ENCODE measurements around the gene KRTAP26-1. TPM values are rescaled to one million over a fixed set of nuclear protein-coding genes. Genes with fewer than 3 reads are reported as not detected.
A peak's percentile ranks its signal among the peaks of the same experiment; 100 is the strongest.

KRTAP26-1 gene, protein sequence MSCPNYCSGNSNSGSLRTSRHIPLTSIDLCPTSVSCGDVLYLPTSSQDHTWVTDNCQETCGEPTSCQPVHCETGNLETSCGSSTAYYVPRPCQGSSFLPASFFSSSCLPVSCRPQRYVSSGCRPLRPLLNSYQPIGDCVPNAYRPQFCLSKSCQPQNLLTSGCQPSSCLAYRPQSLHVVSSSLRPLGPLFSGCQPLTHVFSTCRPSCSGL
- polyA plus RNA-seq (2012; ENCODE audit: insufficient read depth, insufficient read length): not detected

- no peak for DNase-seq (ENCODE audit: low read depth, low spot score)
- no peak within 1 kb of the TSS for H3K4me3 ChIP-seq (ENCODE audit: low read length)
Observed at GRCh38 chr21:30320215-30320614, at the start of gene KRTAP26-1. TSS of gene KRTAP26-1 (minus strand) at chr21:30320315. CDS start at chr21:30320035, 280 bp downstream.

GRCh38 chr21:30355906-30356305 is 35.8 kb upstream of the KRTAP26-1 start:
- DNase-seq (ENCODE audit: low read depth, low spot score): no peak
- no peak overlapping the region for H3K4me3 ChIP-seq (ENCODE audit: low read length)

- no peak for DNase-seq (ENCODE audit: low read depth, low spot score)
- no peak overlapping the region for H3K4me3 ChIP-seq (ENCODE audit: low read length)
Observed at GRCh38 chr21:30354308-30355005, 34.3 kb upstream of the KRTAP26-1 start.

GRCh38 chr21:30351534-30351933 is 31.4 kb upstream of the KRTAP26-1 start:
- H3K4me3 ChIP-seq (ENCODE audit: low read length): no peak overlapping the region
- no peak for DNase-seq (ENCODE audit: low read depth, low spot score)

DNA sequence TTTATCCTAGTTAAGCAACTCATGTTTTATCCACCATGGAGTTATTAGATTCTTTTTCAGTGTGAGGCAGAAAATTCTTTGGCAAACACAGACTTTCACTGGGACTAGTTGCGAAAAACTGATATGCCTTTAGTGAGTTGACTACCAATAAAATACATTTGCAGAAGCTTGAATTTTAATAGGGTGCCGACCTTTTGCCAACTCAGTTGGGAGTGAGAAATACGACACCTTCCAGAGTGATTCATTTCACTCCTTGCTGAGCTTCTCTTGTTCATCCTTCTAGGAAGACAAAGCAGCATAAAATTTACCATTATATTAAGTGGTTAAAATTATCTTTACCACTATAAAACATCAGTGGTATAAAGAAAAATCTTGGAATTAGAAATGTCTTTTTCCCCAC is 29.5 kb upstream of the KRTAP26-1 start:
- no peak overlapping the region for H3K4me3 ChIP-seq (ENCODE audit: low read length)
- DNase-seq (ENCODE audit: low read depth, low spot score): no peak

- no peak within 1 kb of the TSS for H3K4me3 ChIP-seq (ENCODE audit: low read length)
- DNase-seq (ENCODE audit: low read depth, low spot score): no peak
Observed at GRCh38 chr21:30348506-30348905, 28.4 kb upstream of the KRTAP26-1 start, which contains the start of gene KRTAP23-1. TSS of gene KRTAP23-1 (minus strand) at chr21:30348606. CDS start at chr21:30348606, 0 bp downstream.

DNA sequence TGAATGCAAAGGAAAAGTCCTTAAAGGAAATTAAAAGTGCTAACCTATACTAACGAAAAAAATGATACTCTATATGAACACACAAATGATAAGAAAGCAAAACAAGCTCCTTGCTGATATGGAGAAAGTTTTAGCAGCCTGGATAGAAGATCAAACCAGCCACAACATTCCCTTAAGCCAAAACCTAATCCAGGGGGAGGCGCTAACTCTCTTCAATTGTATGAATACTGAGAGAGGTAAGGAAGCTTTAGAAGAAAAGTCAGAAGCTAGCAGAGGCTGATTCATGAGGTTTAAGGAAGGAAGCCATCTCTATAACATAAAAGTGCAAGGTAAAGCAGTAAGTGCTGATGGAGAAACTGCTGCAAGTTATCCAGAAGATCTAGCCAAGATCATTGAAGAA is 24.9 kb upstream of the KRTAP26-1 start:
- DNase-seq (ENCODE audit: low read depth, low spot score): no peak
- H3K4me3 ChIP-seq (ENCODE audit: low read length): no peak overlapping the region

DNA sequence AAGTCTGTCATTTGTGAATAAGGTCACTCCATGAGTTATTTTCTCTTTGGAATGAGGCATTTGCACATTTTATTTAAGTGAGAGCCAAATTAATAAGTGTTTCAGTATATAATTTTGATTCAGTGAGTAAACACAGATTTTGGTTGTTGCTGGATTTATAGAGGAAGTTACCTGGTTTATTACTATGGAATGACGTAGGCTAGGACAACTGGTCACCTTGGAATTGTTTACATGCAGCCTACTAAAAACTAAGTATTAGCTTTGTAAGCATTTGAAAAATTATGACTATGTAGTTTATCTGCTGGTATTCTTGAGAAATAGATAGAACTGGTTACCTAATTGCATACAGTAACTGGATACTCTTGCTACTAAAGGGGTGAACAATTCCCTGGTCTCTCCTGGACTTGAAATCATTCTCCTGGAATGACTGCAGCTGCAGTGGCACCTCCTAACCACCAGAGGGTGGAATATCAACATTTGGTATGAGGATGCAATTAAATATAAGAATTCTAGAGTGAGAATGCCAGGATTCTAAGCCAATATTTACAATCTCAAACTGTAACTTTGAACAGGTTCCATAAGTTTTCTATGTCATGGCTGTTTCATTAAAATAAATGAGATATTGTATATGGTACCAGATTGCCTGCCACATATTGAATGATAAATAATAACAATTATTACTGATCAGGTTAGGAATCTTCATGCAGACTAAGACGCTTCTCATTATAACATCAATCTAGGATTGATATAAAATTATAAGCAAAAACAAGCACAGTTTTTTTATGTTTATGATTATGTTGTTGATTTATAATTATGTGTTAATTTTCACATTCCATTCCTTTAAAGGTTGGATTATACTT is 20.8 kb upstream of the KRTAP26-1 start:
- DNase-seq (ENCODE audit: low read depth, low spot score): peak; percentile 28
- H3K4me3 ChIP-seq (ENCODE audit: low read length): no peak overlapping the region

DNA sequence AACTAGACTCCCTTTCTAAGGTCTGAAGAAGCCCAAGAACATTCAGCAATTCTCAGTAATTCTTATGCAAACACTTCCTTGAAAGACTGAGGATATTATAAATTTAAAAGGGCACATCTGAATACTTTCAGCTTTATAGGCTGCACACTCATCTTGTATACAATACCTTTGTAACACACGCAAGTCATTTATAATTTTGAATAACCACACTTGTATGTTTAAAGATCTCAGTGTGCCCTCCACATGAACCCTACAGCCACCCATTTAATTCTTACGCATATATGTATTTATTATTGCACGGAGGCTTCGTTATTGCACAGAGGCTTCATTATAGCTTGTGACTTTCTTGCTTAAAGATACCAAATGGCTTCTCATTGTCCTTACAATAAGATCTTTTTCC is 18.6 kb upstream of the KRTAP26-1 start:
- no peak overlapping the region for H3K4me3 ChIP-seq (ENCODE audit: low read length)
- DNase-seq (ENCODE audit: low read depth, low spot score): no peak

GRCh38 chr21:30337772-30338171 is 17.7 kb upstream of the KRTAP26-1 start:
- no peak for DNase-seq (ENCODE audit: low read depth, low spot score)
- H3K4me3 ChIP-seq (ENCODE audit: low read length): no peak overlapping the region

GRCh38 chr21:30337276-30337744 is 17.2 kb upstream of the KRTAP26-1 start, which contains the start of gene KRTAP27-1:
TSS of gene KRTAP27-1 (minus strand) at chr21:30337694. CDS start at chr21:30337668, 26 bp downstream.
- no peak for DNase-seq (ENCODE audit: low read depth, low spot score)
- H3K4me3 ChIP-seq (ENCODE audit: low read length): no peak within 1 kb of the TSS

- DNase-seq (ENCODE audit: low read depth, low spot score): no peak
- no peak overlapping the region for H3K4me3 ChIP-seq (ENCODE audit: low read length)
Observed at GRCh38 chr21:30336596-30336995, 16.5 kb upstream of the KRTAP26-1 start.

- no peak overlapping the region for H3K4me3 ChIP-seq (ENCODE audit: low read length)
- no peak for DNase-seq (ENCODE audit: low read depth, low spot score)
Observed at GRCh38 chr21:30333736-30334135, 13.6 kb upstream of the KRTAP26-1 start.

DNA sequence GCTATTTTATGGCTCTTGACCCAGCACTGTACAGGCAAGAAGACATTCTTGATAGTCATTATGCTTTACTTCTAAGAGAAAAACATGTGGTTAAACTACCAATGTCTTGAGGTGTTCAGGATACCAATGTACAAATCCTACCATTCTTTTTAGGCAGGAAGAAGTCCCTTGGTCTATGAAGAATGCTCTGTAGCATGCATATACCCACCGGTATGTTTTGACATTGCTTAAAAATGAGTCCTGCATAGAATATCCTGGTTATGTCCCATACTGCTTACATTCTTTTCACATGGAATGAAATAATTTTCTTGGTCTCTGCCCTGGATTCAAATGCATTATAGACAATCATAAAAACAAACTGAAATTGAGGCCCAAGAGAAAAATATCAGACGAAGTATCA is 12.6 kb upstream of the KRTAP26-1 start:
- H3K4me3 ChIP-seq (ENCODE audit: low read length): no peak overlapping the region
- no peak for DNase-seq (ENCODE audit: low read depth, low spot score)

- no peak overlapping the region for H3K4me3 ChIP-seq (ENCODE audit: low read length)
- DNase-seq (ENCODE audit: low read depth, low spot score): no peak
Observed at GRCh38 chr21:30329203-30329875, 9.2 kb upstream of the KRTAP26-1 start.

DNA sequence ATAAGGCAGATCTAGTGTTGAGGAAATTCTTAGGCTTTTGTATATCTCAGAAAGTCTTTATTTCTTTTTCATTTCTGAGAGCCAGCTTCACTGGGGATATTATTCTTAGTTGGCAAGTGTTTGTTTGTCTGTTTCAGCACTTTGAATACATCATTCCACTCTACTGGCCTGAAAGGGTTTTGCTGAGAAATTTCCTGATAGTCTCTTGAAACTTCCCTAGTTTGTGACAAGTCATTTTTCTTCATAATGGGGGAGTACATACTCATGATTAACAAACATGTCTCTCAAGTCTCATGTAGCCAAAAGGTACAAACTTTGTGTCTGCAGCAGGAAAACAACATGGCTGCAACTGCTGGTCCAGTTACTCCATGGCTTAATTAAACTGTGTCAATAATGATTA is 6.3 kb upstream of the KRTAP26-1 start:
- H3K4me3 ChIP-seq (ENCODE audit: low read length): no peak overlapping the region

GRCh38 chr21:30315701-30316100 is 4.4 kb downstream of the KRTAP26-1 start:
- H3K4me3 ChIP-seq (ENCODE audit: low read length): no peak overlapping the region
- DNase-seq (ENCODE audit: low read depth, low spot score): no peak

More for the DNA sequence above, 6.3 kb upstream of the KRTAP26-1 start:
- DNase-seq (ENCODE audit: low read depth, low spot score): no peak

GRCh38 chr21:30306884-30307283 is 13.2 kb downstream of the KRTAP26-1 start:
- DNase-seq (ENCODE audit: low read depth, low spot score): no peak
- H3K4me3 ChIP-seq (ENCODE audit: low read length): no peak overlapping the region

- H3K4me3 ChIP-seq (ENCODE audit: low read length): no peak overlapping the region
- no peak for DNase-seq (ENCODE audit: low read depth, low spot score)
Observed at GRCh38 chr21:30305136-30305535, 15.0 kb downstream of the KRTAP26-1 start.

All from Jurkat, Clone E6-1 (cell line).